ENCODE results near the gene CMA1. TPM values are rescaled to one million over a fixed set of nuclear protein-coding genes. Genes with fewer than 3 reads are reported as not detected.
"Not testable (repeated sequence)": the region's sequence is repeated elsewhere in the genome, so short reads cannot be mapped to it uniquely, and the experiment has no call there.

CMA1 gene, protein sequence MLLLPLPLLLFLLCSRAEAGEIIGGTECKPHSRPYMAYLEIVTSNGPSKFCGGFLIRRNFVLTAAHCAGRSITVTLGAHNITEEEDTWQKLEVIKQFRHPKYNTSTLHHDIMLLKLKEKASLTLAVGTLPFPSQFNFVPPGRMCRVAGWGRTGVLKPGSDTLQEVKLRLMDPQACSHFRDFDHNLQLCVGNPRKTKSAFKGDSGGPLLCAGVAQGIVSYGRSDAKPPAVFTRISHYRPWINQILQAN
- total RNA-seq, result not detected

DNA sequence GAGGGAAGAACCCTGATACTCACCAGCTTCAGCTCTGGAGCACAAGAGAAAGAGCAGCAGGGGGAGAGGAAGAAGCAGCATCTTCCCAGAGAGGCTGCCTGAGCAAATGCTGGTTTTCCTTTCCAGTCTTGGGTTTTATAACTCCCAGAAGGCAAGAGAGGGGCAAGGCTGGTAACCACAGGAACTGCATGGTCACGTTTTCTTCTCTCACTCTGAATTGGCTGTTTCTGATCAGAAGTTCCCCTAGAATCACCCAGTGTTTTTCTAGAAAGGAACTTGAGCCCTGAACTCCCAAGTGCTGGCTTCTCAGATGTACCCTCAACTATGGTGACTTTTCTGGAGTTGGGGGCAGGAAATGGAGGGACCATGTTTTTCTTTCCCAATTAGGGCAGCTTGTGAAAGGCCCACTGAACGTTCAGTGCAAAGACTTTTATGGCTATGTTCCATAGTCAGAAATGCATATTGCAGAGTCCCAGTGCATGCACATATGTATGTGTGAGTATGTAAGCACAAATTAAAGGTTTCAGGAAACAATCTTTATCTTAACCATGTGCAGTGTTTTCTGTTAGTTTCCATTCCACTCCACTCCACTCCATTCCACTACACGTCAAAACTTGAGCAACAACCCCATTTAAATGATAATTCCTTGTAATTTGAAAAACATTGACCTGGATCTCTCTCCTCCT lies at the start of gene CMA1:
CMA1 (minus strand) TSS at position 111 of the 686 bp plus-strand sequence; CDS start at position 81, 30 bp downstream.
- no peak for DNase-seq

DNA sequence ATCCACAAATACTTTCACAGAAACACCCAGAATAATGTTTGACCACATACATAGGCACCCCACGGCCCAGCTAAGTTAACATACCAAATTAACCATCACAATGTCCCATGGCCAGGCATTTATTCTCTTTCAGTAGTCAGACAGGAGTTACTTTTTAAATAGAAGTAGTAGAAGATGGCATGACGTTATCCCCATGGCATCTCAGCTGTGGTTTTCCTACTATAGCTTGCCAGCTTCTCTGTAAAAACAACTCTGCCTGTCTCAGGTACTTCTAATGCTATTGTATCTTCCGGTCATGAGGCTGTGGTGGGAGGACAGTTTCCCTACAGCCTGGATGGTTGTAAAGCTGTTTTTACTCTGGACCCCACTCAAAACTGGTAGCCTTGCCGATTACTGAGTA lies 48.7 kb upstream of the CMA1 start:
- DNase-seq, result no peak

DNA sequence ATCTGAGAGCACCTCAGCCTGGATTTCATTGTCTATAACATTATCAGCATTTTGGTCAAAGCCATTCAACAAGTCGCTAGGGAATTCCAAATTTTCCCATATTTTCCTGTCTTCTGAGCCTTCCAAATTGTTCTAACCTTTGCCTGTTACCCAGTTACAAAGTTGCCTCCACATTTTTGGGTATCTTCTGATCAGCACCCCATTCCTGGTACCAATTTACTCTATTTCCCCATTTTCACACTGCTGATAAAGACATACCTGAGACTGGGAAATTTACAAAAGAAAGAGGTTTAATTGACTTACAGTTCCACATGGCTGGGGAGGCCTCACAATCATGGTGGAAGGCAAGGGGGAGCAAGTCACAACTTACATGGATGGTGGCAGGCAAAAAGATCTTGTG lies 41.0 kb upstream of the CMA1 start:
- DNase-seq, result not testable (repeated sequence)

DNA sequence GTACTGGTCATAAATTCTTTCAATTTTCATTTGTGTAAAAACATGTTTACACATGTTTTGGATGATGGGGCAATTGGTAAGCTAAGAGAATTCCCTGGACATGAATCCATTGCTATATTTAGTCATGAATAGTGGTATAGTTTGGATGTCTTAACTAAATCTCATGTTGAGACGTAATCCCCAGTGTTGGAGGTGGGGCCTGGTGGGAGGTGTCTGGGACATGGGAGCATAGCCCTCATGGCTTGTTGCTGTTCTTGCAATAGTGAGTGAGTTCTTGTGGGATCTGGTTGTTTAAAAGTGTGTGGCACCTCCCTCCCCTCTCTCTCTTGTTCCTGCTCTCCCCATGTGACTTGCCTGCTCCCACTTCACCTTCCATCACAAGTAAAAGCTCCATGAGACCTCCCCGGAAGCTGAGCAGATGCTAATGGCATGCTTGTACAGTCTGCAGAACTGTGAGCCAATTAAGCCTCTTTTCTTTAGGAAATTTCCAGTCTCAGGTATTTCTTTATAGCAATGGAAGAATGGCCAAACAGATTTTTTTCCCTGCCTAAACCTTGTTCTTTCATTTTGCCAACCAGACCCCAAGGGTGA lies 34.4 kb upstream of the CMA1 start:
- DNase-seq, result no peak

DNA sequence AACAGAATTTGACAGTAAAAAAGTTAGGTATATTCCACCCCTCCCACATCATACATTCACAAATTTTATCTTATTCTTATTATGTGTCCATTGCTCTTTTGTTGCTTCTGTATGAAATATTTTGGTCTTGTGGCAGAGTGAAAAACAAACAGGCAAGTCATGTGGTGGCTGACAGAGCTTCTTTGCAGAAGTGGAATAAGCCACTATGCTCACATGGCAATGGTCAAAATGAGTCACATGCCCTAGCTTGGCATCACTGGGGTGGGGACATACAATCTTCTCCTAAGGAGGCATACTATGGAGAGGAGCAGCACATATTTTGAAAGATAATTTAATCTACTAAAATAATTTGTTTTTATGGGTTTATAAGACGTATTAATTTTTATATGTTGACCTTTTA lies 27.7 kb upstream of the CMA1 start:
- no peak for DNase-seq

DNA sequence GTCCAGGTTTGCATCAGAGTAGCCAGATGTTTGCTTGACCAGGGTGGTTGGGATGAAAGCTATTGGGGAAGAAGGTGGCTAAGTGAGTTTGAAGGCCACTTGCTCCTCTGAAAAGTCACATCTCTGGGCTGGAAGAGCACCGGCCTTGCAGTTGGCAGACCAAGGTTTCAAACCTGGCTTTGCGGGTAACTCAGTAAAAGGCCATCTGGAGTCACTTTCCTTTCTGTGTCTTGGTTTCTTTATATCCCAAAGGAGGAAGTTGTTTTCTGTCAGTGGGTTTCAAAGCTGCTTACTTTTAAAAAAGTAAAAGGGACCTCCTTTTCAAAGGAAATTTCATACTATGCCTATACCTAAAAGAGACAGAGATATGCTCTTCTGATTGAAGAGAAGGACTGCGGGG lies 26.2 kb upstream of the CMA1 start:
- no peak for DNase-seq

DNA sequence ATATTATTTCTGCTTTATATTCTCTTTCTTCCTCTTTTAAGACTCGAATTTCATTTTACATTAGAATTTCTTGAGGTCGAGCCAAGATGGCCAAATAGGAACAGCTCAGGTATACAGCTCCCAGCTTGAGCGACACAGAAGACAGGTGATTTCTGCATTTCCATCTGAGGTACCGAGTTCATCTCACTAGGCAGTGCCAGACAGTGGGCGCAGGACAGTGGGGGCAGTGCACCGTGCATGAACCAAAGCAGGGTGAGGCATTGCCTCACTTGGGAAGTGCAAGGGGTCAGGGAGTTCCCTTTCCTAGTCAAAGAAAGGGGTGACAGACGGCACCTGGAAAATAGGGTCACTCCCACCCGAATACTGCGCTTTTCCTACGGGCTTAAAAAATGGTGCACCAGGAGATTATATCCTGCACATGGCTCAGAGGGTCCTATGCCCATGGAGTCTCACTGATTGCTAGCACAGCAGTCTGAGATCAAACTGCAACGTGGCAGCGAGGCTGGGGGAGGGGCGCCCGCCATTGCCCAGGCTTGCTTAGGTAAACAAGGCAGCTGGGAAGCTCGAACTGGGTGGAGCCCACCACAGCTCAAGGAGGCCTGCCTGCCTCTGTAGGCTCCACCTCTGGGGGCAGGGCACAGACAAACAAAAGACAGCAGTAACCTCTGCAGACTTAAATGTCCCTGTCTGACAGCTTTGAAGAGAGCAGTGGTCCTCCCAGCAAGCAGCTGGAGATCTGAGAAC lies 18.0 kb upstream of the CMA1 start:
- DNase-seq, result not testable (repeated sequence)

DNA sequence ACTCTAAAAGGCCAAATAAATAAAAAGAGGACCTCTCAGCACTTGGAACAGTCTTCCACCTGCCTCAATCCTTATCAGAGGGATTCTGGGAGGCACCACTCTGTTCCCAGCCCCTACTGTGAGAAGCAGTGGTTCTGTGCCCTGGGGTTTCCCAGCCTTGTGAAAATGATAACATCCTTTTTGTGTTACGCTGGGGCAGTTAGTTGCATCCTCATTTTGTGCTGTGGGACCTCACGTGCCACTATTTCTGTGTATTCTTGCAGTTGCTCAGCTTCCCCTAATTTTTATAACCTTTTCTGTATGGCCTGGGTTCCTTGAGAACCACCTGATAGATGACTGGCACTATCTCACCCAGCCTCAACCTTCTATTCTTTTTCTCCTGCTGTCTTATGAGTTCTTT lies 10.8 kb upstream of the CMA1 start:
- DNase-seq, result no peak

DNA sequence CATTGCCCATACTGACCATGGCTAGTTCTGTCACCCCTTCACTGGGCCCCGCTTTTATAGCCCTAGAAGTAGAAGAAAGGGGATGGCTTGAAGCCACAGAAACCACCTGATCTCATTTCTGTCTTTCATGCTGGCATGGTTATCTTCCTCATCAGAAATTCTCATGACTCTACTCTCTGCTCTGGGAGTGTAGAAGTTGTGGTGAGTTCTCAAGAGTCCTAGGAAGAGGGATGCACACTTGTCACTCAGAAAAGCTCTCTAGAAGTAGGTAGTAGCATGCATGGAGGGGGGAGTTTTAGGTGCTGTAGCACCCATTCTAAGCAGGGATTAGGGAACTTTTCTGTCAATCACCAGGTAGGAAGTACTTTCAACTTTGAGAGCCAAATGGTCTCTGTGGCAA lies 6.1 kb upstream of the CMA1 start:
- DNase-seq, result no peak

DNA sequence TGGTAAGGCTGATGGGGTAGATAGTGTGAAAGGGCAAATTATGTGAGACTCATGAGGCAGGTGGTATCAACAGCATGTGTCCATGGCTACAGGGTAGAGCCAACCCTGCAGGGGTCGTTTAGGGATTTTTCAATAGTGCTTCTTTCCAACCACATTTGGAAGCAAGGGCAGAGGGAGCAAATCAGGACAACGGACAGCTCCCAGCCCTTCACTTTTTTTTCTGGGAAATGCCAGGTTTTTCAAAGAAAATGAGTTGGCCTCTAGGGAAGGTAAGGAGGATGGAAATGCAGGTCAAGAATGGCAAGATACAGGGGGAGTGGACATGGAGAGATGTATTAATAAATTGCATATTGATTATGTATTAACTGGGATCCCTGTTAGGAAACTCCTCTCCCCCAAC lies 4.9 kb upstream of the CMA1 start:
- no peak for DNase-seq

DNA sequence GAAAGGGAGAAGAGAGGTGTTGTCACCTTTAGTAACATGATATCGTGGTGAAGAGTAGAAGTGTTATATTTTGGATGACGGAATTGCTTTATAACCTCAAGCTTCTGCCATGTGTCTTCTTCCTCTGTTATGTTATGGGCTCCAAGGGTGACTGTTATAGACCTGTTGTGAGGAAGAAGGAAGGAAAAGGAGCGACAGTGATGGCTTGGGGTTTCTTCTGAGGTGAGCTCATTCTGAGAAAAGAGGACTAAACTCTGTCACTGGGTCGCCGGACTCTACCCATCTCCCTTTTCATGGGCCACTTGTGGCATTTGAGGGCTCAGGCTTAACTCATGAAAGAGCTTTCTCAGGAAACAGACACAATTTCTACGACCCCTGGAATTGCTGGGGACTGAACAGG lies 1.6 kb downstream of the CMA1 start:
- DNase-seq, result no peak

DNA sequence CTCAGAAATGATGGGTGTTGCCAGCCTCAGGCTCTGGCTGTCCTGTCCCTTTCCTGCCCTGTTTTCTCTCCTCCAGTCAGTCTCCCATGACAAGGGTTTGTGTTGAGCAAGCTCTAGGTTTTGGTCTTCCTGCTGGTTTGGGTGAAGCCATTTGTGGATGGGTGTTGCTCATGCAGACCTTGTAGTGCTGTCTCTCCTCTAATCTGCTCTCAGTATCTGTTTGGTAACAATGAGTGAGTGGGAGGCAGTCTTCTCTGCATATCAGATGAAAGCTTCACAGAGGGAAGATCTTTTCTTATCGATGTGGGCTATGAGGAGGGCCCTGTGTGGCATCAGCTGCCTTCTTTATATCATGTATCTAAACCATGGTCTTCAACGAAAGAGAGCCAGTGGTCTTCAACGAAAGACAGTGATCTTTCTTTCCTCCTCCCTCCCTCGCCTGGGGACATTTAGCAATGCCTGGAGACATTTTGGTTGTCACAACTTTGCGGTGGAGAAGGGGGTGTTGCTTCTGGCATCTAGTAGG lies 3.6 kb downstream of the CMA1 start:
- no peak for DNase-seq

DNA sequence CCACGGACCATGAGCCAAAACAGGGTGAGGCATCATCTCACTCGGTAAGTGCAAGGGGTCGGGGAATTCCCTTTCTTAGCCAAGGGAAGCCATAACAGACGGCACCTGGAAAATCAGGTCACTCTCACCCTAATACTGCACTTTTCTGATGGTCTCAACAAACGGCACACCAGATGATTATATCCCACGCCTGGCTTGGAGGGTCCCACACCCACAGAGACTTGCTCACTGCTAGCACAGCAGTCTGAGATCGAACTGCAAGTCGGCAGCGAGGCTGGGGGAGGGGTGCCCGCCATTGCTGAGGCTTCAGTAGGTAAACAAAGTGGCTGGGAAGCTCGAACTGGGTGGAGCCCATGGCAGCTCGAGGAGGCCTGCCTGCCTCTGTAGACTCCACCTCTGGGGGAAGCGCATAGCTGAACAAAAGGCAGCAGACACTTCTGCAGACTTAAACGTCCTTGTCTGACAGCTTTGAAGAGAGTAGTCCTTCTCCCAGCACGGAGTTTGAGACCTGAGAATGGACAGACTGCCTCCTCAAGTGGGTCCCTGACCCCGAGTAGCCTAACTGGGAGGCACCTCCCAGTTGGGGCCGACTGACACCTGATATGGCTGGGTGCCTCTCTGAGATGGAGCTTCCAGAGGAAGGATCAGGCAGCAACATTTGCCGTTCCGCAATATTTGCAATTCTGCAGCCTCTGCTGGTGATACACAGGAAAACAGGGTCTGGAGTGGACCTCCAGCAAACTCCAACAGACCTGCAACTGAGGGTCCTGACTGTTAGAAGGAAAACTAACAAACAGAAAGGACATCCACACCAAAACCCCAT lies 16.3 kb downstream of the CMA1 start:
- DNase-seq, result not testable (repeated sequence)

DNA sequence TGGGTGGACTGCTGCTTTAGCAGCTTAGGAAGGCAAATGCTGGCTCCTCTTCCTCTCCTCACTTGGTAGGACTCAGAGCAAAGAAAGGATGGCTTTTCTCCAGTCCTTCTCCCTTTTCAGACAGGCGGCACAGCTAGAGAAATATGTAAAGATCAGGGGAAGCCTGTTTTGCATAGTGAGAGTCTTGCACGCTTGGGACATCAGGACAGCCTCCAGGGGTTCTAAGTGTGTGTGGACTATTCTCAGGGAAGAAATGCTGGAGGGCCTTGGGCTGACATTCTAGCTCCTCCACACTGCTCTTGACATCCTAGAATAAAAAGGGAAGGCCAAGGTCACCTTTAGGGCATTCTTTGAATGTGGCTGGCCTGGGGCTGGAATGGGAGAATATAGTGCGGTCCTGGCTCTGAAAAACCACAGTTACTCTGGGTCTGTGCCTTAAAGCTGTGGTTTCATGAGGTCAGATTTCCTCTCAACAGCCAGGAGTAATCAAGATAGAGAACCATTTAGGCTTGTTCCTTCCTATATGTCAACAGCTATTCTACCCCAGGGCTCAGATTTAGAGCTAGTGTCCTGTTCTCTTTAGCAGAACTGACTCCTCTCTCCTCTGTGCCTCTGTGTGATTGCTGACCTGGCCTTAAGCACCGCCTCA lies 24.3 kb downstream of the CMA1 start:
- DNase-seq, result no peak

DNA sequence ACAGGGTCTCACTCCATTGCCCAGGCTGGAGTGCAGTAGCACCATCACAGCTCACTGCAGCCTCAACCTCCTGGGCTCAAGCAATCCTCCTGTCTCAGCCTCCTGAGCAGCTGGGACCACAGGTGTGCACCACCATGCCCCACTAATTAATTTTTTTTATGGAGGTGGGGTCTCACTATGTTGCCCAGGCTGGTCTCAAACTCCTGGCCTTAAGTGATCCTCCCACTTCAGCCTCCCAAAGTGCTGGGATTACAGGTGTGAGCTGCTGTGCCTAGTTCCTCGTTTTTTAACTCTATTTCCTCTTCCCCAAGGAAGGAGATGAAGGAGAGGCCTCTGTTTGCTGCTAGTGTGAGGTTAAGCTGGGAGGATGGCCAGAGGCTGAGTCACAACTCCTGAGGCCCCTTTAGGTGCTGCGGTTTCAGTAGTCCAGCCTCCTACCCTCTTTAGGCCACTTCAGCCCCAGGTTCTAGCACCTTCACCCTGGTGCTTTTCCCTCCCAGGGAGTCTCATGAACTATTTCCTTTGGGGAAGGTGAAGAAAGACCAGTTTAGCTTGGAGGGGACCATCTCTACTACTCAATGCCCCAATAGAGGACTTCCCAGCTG lies 25.3 kb downstream of the CMA1 start:
- DNase-seq, result not testable (repeated sequence)

DNA sequence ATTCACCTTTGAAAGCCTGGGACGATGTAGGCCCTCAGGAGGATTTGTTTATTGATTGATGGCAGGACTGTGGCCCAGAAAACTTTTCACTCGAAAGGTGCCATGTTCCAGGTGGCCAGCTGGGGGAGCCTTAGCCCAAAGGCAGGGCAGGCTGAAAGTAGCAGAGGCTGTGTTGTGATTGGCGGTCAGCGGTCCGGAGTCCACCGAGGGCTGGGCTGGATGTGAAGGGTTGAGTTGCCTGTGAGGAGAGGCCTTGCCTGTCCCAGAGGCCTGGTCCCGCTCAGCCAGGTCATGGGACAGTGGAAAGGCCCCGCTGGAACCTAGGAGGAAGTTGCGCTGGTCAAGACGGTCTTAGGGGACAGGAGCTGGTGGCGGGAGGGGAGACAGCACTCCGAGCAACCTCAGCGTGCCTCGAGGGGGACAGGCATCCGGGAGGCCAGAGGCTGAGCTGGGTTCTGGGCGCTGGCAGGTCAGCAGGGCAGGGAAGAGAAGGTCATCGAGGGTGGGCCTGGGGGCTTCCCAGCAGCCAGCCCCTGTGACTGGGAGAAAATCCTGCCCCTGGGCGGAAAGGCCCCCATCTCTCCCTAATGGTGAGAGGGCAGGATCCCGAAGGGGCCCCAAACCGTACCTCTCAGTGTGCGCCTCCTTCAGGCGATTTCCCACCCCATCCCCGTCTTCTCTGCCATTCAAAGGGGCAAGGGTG lies 26.3 kb downstream of the CMA1 start:
- peak; percentile 8 for DNase-seq

DNA sequence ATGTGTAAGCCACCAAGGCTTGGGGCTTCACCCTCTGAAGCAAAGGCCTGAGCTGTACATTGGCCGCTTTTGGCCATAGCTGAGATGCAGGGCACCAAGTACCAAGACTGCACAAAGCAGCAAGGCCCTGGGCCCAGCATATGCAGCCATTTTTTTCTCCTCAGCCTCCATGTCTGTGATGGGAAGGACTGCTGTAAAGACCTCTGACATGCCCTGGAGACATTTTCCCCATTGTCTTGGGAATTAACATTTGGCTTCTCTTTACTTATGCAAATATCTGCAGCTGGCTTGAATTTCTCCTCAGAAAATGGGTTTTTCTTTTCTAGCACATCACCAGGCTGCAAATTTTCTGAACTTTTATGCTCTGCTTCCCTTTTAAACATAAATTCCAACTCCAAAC lies 28.1 kb downstream of the CMA1 start:
- not testable (repeated sequence) for DNase-seq

DNA sequence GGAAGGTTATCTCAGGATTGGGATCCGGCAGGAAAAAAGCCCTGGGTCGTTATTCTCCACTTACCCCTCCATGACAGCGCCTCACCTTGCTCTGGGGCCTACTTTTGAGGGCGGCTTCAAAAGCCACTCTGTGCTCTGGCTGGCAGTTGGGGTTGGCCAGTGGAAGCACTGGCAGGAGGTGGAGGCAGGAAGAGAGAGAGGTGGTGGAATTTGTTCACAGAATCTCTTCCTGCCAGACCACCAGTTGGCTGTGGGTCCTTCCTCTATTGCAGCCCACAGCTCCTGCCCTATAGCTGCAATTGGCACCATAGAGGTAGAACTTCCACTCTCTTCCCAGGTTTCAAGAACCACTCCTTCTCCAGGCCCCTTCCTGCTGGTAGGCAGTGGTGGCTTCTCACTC lies 32.8 kb downstream of the CMA1 start:
- DNase-seq, result no peak

DNA sequence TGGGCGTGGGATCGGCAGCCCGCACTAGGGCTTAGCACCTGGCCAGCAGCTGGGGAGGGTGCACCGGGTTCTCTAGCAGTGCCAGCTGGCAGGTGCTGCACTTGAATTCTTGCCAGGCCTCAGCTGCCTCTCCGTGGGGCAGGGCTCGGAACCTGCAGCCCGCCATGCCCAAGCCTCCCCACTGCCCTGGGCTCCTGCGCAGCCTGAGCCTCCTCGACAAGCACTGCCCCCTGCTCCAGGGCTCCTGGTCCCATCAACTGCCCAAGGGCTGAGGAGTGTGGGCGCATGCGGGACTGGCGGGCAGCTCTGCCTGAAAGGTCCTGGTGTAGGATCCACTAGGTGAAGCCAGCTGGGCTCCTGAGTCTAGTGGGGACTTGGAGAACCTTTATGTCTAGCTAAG lies 34.9 kb downstream of the CMA1 start:
- DNase-seq, result no peak

DNA sequence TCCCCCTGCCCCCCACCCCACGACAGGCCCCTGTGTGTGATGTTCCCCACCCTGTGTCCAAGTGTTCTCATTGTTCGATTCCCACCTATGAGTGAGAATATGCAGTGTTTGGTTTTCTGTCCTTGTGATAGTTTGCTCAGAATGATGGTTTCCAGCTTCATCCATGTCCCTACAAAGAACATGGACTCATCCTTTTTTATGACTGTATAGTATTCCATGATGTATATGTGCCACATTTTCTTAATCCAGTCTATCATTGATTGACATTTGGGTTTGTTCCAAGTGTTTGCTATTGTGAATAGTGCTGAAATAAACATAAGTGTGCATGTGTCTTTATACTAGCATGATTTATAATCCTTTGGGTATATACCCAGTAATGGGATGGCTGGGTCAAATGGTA lies 37.6 kb downstream of the CMA1 start:
- DNase-seq, result not testable (repeated sequence)

DNA sequence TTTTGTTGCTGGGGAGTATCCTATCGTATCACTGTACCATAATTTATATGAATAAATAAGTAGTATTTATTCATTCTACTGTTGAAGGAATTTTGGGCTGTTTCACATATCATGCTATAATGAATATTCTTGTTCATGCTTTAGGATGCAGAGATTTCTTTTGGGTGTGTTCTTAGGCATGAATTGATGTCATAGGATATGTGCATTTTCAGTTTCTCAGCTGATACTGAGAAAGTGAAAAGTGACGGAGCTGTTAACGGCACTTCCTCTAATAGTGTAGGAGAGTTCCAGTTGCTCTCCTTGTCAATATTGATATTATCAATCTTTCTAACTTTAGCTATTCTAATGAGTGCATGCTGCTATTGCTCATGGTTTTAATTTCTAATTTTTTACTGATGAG lies 42.3 kb downstream of the CMA1 start:
- no peak for DNase-seq

Measured in effector CD4-positive, alpha-beta T cell (primary cell).